ENCODE data around the gene KDM6A.
A peak's percentile ranks its signal among the peaks of the same experiment; 100 is the strongest.
"Not testable (repeated sequence)": the region's sequence is repeated elsewhere in the genome, so short reads cannot be mapped to it uniquely, and the experiment has no call there.

KDM6A gene

GRCh38 chrX:44872821-44873414, at the start of gene KDM6A:
KDM6A (plus strand) TSS chrX:44873188; CDS start chrX:44873552, 364 bp downstream.
- in situ Hi-C loops (cut with MboI; ENCODE audit: low sequenced_read_pairs, unreplicated experiment): no loop called here
- no peak for TF ChIP-seq CTCF (IDR thresholded peaks at IDR 0.05; ENCODE audit: borderline replicate concordance, control extremely low read depth, extremely low read depth, insufficient read depth, missing control alignments)

GRCh38 chrX:44823193-44823592, 49.8 kb upstream of the KDM6A start:
- in situ Hi-C loops (cut with MboI; ENCODE audit: low sequenced_read_pairs, unreplicated experiment); DNase-seq (ENCODE audit: low spot score): not testable (repeated sequence)

More at GRCh38 chrX:44872821-44873414, at the start of gene KDM6A:
- DNase-seq (ENCODE audit: low spot score): peak; percentile 96

- in situ Hi-C loops (cut with MboI; ENCODE audit: low sequenced_read_pairs, unreplicated experiment): no loop called here
- TF ChIP-seq CTCF (IDR thresholded peaks at IDR 0.05; ENCODE audit: borderline replicate concordance, control extremely low read depth, extremely low read depth, insufficient read depth, missing control alignments): no peak
- no peak for DNase-seq (ENCODE audit: low spot score)
Measured at GRCh38 chrX:44828008-44828605, 44.9 kb upstream of the KDM6A start.

- no peak for TF ChIP-seq CTCF (IDR thresholded peaks at IDR 0.05; ENCODE audit: borderline replicate concordance, control extremely low read depth, extremely low read depth, insufficient read depth, missing control alignments)
- in situ Hi-C loops (cut with MboI; ENCODE audit: low sequenced_read_pairs, unreplicated experiment): no loop called here
- DNase-seq (ENCODE audit: low spot score): no peak
Measured at GRCh38 chrX:44829832-44830231, 43.2 kb upstream of the KDM6A start.

GRCh38 chrX:44842550-44843317, 30.3 kb upstream of the KDM6A start:
- DNase-seq (ENCODE audit: low spot score): no peak
- no peak for TF ChIP-seq CTCF (IDR thresholded peaks at IDR 0.05; ENCODE audit: borderline replicate concordance, control extremely low read depth, extremely low read depth, insufficient read depth, missing control alignments)
- in situ Hi-C loops (cut with MboI; ENCODE audit: low sequenced_read_pairs, unreplicated experiment): no loop called here

- in situ Hi-C loops (cut with MboI; ENCODE audit: low sequenced_read_pairs, unreplicated experiment): no loop called here
- no peak for TF ChIP-seq CTCF (IDR thresholded peaks at IDR 0.05; ENCODE audit: borderline replicate concordance, control extremely low read depth, extremely low read depth, insufficient read depth, missing control alignments)
- no peak for DNase-seq (ENCODE audit: low spot score)
Measured at GRCh38 chrX:44843318-44843702, 29.7 kb upstream of the KDM6A start.

- in situ Hi-C loops (cut with MboI; ENCODE audit: low sequenced_read_pairs, unreplicated experiment): no loop called here
- DNase-seq (ENCODE audit: low spot score): no peak
- TF ChIP-seq CTCF (IDR thresholded peaks at IDR 0.05; ENCODE audit: borderline replicate concordance, control extremely low read depth, extremely low read depth, insufficient read depth, missing control alignments): no peak
Measured at GRCh38 chrX:44843753-44844152, 29.2 kb upstream of the KDM6A start, which contains the start of gene DUSP21. DUSP21 (plus strand) TSS chrX:44844021; CDS start chrX:44844133, 112 bp downstream.
